ENCODE results near the gene SRP19. TPM values are rescaled to one million over a fixed set of nuclear protein-coding genes. Genes with fewer than 3 reads are reported as not detected.

SRP19 gene
- total and polyA plus RNA-seq, 2 of the 8 experiments (the other 6 are each of a cell fraction or from before 2014, with no cell fraction given), result 27.5 to 79.9 TPM

DNA sequence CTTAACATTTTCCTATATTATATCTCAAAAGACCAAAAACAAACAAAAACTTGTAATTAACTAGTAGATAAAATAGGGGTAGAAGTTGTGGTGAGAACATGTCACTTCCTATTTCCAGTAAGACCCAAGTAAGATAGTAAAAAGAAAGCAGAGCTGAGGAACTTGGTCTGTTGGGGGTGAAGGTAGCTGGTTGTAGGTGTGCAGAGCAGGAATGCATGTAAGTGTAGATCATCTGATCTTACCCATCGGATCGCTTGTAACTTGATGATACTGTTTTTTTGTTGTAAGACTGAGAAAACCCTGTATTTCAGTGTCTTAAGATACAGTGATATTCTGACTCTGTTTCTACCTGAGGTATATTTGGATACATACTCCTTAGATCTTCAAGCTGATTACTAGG lies 5.7 kb downstream of the SRP19 start:
- H2BK120ac ChIP-seq (replicated peaks; ENCODE audit: low read depth, low read length), result no peak overlapping the region
- ChIA-PET POLR2A (ENCODE audit: partially characterized antibody) (interaction anchor here (1.0 to 1.5 kb wide), 2 partner anchors 9 to 76 kb away, joined by 3 read pairs; no protein-coding TSS in a partner anchor), CTCF (ENCODE audit: partially characterized antibody) (interaction anchor here (1.2 to 1.5 kb wide), 4 partner anchors 18 to 314 kb away, joined by 3 to 5 read pairs (median 3); no protein-coding TSS in a partner anchor)
- H2BK15ac ChIP-seq (ENCODE audit: low read length), result no peak overlapping the region
- no peaks in the 10 kb centered on the region for H3K79me1 ChIP-seq (ENCODE audit: low read depth, low read length)
- H3K27me3 ChIP-seq (replicated peaks in 1 of 4; ENCODE audit: control insufficient read depth in 3 of 4, extremely low read depth in 1 of 4, insufficient read depth in 3 of 4, low read length in 3 of 4), result no peaks in the 10 kb centered on the region
- peaks cover 8 to 75% (median 46%) of the 10 kb centered on the region in 4 experiments; a peak in 7 of 8 replicates for H3K36me3 ChIP-seq (ENCODE audit: control insufficient read depth in 2 of 4, insufficient read depth in 4 of 4, low read length in 3 of 4)
- no peaks in the 10 kb centered on the region for H3K23me2 ChIP-seq (ENCODE audit: low read depth, low read length)
- H3K14ac ChIP-seq (ENCODE audit: insufficient read length), result no peak overlapping the region
- no peak overlapping the region for H3K4me2 ChIP-seq (ENCODE audit: insufficient read depth in 1 of 2, low read depth in 2 of 2, low read length in 2 of 2)
- no peak overlapping the region for H3K56ac ChIP-seq (replicated peaks; ENCODE audit: insufficient read length, low read depth, low read length)
- no peak overlapping the region for H2BK20ac ChIP-seq (ENCODE audit: low read length)
- no peak overlapping the region for H2BK12ac ChIP-seq (ENCODE audit: low read depth, low read length)
- peaks cover 11 to 27% of the 10 kb centered on the region in 2 experiments; a peak in 3 of 4 replicates for H3K79me2 ChIP-seq (ENCODE audit: control insufficient read depth in 1 of 2, insufficient read depth in 2 of 2, low read length in 2 of 2)
- H3K4me1 ChIP-seq (replicated peaks in 1 of 4; ENCODE audit: control insufficient read depth in 3 of 4, insufficient read depth in 4 of 4, low read length in 3 of 4), result peaks cover 0 to 5% (median 3%) of the 10 kb centered on the region in 4 experiments; a peak in 5 of 7 replicates
- no peak overlapping the region for H2AFZ ChIP-seq (ENCODE audit: low read length)
- no peak overlapping the region for H3K9ac ChIP-seq (replicated peaks in 1 of 4; ENCODE audit: extremely low read depth in 1 of 4, low read depth in 3 of 4, low read length in 3 of 4)
- no peak overlapping the region for H3K4me3 ChIP-seq (ENCODE audit: extremely low read depth in 1 of 4, insufficient read depth in 2 of 4, low read depth in 3 of 4, low read length in 4 of 4)
- H2AK5ac ChIP-seq (ENCODE audit: low read depth, low read length), result no peak overlapping the region
- H3K9me3 ChIP-seq (ENCODE audit: insufficient read depth in 2 of 2, low read depth in 1 of 2, low read length in 1 of 2), result no peaks in the 10 kb centered on the region
- H4K8ac ChIP-seq (ENCODE audit: extremely low read depth, insufficient read depth, low read length), result no peak overlapping the region
- no peak overlapping the region for H3K27ac ChIP-seq (ENCODE audit: low read depth, low read length)
- H4K91ac ChIP-seq (replicated peaks; ENCODE audit: insufficient read length, low read length), result no peak overlapping the region
- no peak overlapping the region for H3K4ac ChIP-seq (replicated peaks; ENCODE audit: insufficient read length, low read depth, low read length)
- DNase-seq (ENCODE audit: low read depth in 1 of 2, low spot score in 2 of 2) (no peak), FAIRE-seq (no peak)
- no peak overlapping the region for H3K23ac ChIP-seq (ENCODE audit: insufficient read length)
- no peak overlapping the region for H2BK5ac ChIP-seq (ENCODE audit: low read depth, low read length)
- H3K18ac ChIP-seq (ENCODE audit: extremely low read depth, low read length), result no peak overlapping the region
- H4K5ac ChIP-seq (ENCODE audit: insufficient read length, low read depth, low read length), result no peak overlapping the region
- peaks cover 2 to 3% of the 10 kb centered on the region in 2 experiments for H4K20me1 ChIP-seq (replicated peaks in 1 of 2; ENCODE audit: control insufficient read depth in 1 of 2, insufficient read depth in 2 of 2, low read length in 2 of 2)
- 89% methylated on average over 2 of the region's 2 CpGs; no CpG with 5 or more reads in 1 of the 2 experiments for WGBS, 2 experiments (ENCODE audit: extremely low coverage in 1 of 2, insufficient coverage in 1 of 2, insufficient read length in 1 of 2, insufficient replicate concordance in 2 of 2, low coverage in 1 of 2, low lambda C conversion rate in 2 of 2, missing lambda C conversion rate in 1 of 2)
- TF ChIP-seq RBBP5 (IDR thresholded peaks at IDR 0.05; ENCODE audit: borderline replicate concordance, low read depth, low read length) (no peak), KDM5A (IDR thresholded peaks at IDR 0.05; ENCODE audit: low read length) (no peak), JUN (IDR thresholded peaks at IDR 0.05; ENCODE audit: low read depth, low read length) (no peak), NANOG (IDR thresholded peaks at IDR 0.05; ENCODE audit: insufficient read depth, low read depth, low read length, poor library complexity, severe bottlenecking) (no peak), ASH2L (IDR thresholded peaks at IDR 0.05; ENCODE audit: low read length) (no peak), SIRT6 (IDR thresholded peaks at IDR 0.05; ENCODE audit: low read length) (no peak), SRF (IDR thresholded peaks at IDR 0.05; ENCODE audit: low read depth, low read length) (no peak), SIN3A (conservative IDR thresholded peaks at IDR 0.05 in 1 of 2, IDR thresholded peaks at IDR 0.05 in 1 of 2; ENCODE audit: low read depth in 1 of 2, low read length in 2 of 2) (no peak), KDM1A (IDR thresholded peaks at IDR 0.05; ENCODE audit: borderline replicate concordance, low read length) (no peak), RXRA (IDR thresholded peaks at IDR 0.05; ENCODE audit: insufficient read depth, low read depth, low read length) (no peak), HDAC2 (IDR thresholded peaks at IDR 0.05; ENCODE audit: borderline replicate concordance in 1 of 2, low read depth in 2 of 2, low read length in 2 of 2) (no peak), EGR1 (IDR thresholded peaks at IDR 0.05; ENCODE audit: borderline replicate concordance, low read depth, low read length) (no peak)
